NCI-H2227 (cell line): ENCODE measurements around the gene C1QTNF5.

ENCODE experiments used
- DNase-seq: peaks from one replicate; lab custom pipeline; 2025; ENCODE audit not compliant: unreplicated experiment; lab: John Stamatoyannopoulos, UW

The C1QTNF5 gene

DNA sequence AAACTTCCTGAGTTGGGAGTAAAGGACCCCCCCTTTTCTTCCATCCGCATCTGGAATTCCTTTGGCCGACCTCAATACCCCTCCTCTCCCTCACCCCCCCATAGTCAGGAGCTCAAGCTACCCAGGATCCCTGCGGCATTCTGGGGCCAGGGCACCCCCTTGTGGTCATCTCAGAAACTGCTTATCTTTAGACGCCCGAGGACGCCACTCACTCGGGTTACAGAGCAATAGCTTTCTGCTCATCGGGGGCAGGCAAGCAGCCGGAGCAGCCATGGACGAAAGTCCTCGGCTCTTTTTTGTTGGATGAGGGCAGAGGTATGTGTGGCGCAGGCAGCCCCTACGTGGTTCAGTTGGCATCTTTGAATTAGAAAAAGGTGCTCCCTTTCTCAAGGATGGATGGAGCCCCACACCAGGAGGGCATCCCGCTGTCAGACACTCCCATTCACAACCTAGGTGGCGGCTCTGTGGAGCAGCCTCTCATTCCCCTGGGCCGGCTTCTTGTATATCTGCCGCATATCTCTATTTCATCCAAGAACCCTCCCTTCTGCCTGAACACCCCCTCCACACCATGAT, 2.3 kb downstream of the C1QTNF5 start:
- peak; percentile 67 for DNase-seq

DNA sequence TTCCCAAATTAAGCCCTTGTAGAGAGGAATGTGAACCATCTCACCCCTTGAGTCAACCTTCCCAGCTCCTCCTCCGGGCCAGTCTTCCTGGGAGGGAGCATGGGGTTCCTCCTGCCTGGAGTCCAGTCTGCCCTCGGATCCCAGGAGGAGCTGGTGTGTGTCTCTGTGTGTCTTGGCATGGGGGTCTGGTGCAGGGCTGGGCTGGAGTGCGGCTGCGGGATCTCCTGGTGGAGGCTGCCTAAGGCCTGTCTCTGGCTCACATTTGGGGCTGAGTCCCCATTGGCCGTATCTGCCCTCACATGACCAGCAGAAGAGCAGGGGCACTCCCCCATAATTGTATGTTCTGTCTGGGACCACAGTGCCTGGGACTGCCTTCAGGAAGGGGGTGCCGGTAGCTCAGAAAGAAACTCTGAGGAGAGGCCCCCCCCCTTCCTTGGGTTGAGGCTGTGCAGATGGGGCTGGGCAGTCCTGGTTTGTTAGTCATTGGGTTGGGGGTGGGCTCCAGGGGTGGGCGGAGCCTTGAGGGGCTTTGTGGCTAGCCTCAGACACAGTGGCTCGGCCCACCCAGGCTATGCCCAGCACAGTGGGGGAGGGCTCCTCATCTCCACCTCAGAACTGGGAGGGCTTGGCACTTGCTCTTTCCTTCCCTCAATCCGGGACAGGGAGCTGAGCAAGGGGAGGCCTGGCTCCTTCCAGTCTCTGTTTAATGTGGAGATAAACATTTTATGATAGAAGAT, 2.9 kb downstream of the C1QTNF5 start:
- no peak for DNase-seq

DNA sequence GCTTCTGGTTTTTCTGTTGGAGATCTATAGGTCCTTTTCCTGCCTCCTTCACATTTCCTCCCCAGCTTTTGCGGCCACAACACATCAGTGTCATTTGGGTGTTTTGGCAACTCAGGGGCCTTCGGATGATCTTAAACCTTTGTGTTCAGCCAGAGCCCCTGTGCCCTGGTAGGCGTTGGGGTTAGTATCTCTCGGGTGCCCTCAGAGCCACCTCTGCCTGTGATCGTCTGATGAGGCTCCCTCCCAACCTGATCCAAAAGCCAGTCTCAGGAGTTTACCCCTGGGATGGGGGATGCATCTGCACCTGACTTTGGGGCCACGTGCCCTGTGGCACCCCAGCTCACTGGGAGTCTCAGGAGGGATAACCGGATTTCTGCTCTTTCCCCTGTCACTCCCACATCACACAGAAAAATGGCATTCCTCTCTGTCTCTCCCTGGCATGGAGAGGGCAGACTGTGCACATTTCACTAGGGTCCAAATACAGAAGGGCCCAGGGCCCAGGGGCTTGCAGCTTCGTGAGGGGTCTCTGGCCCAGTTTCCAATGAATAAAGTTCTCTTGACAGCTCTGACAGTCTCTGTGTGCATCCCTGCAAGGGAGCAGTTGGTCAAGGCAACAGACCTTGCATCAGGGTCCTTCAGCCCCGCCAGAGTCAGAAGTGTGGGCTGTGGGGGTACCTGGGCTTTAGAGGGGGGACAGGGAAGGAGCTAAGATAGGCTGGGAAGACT, 3.8 kb downstream of the C1QTNF5 start:
- no peak for DNase-seq

DNA sequence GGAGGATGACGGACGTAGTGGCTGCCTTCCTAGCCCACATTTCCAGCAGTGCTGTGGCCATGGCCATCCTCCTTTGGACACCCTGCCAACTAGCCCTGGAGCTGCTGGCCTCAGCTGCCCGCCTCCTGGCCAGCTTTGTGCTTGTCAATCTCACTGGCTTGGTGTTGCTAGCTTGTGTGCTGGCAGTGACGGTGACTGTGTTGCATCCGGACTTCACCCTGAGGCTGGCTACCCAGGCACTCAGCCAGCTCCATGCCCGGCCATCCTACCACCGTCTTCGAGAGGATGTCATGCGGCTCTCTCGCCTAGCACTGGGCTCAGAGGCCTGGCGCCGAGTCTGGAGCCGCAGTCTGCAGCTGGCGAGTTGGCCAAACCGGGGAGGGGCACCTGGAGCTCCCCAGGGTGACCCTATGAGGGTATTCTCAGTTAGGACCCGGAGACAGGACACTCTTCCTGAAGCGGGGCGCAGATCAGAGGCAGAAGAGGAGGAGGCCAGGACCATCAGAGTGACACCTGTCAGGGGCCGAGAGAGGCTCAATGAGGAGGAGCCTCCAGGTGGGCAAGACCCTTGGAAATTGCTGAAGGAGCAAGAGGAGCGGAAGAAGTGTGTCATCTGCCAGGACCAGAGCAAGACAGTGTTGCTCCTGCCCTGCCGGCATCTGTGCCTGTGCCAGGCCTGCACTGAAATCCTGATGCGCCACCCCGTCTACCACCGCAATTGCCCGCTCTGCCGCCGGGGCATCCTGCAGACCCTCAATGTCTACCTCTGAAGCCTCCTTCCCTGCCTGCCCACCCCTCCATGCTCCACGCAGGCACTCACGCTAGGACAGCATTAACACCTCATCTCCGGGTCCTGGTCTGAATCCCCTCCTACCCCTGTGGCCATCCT, 4.8 kb downstream of the C1QTNF5 start:
- DNase-seq, result no peak

DNA sequence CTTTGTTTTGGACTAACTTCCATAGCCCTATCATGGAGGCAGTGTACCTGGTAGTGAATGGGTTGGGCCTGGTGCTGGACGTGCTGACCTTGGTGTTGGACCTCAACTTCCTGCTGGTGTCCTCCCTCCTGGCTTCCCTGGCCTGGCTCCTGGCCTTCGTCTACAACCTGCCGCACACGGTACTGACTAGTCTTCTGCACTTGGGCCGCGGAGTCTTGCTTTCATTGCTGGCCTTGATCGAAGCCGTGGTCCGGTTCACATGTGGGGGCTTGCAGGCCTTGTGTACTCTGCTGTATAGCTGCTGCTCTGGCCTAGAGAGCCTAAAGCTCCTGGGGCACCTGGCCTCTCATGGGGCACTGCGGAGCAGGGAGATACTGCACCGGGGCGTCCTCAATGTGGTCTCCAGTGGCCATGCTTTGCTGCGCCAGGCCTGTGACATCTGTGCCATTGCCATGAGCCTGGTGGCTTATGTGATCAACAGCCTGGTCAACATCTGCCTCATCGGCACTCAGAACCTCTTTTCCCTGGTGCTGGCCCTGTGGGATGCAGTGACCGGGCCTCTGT, 5.5 kb downstream of the C1QTNF5 start:
- no peak for DNase-seq

DNA sequence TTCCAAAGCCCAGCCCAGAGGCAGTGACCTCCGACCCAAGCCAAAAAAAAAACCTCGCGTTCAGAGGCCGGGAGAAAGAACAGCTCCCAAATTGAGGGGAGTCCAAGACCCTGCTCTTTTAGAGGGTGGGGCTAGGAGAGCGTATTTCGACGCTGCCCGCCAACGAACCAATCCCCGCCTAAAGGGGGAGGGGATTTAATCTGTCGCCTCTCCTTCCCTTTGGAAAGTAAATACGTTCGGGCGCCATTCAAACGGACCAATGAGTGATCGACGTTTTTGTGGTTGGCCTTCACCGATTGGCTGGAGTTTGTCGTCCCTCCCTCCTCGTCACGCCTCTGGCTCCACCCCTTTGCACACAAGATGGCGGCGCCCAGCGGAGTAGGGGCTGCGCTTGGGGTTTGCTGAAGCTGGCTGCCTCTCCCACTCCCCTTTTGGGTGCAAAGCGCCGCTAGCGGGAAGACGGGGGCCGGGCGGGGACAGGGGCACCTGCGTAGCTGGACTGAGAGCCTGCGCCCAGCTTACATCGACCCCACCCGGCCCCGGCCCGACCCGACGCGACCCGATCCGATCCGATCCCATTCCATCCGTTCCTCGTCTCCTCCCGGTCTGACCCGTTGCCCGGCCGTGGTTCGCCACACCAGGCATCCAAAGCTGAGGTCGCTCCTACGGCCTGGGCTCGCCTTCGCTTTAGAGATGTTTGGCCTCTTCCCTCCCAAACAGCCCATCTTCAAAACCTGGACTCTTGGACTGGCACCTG, 6.3 kb downstream of the C1QTNF5 start, which contains the start of gene RNF26:
Gene RNF26 (plus strand): TSS at position 354 of the 757 bp plus-strand sequence. CDS start 596 bp downstream, outside the sequence.
- DNase-seq, result peak; percentile 96

DNA sequence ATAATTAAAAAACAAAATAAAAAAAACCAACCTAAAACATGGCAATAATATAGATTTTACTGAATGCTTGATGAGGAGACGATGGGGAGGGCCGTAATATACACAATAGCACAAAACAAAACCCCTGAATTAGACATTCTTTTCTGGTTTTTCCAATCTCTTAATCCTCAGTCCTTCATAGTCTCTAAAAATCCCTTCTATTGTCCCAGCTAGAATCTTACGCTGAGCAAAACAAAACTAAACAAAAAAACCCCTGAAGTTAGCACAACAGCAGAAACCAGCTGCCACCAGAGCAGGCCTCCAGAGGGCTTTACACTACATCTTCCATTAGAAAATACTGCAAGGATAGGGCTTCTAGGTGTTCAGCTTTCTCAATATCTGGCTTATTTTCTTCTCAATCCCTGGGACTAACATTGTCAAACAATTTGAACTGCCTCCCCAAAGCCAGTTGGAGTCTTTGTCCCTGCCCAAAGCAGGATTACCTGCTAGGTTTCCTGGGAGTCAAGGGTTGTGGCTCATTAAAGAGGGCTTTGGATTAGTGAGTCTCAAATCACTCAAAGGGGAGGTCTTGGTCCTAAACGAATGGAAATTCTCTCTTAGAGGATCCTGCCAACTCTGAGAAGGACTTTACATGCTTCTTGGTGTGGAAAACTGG, 8.4 kb downstream of the C1QTNF5 start:
- DNase-seq, result no peak

DNA sequence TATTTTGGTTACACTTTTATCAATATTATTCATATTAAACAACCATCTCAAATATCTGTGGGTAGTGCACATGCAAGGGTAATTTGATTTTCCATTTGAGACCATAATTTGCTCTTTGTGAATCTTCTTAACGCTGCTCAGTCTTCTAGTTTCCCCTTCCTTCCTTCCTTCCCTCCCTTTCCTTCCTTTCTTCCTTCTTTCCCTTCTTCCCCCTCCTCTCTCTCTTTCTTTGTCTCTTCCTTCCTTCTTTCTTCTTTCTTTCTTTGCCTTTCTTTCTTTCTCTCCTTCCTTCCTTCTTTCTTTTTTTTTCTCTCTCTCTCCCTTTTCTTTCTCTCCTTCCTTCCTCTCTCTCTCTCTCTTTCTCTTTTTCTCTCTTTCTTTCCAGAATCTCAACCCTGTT, 10.4 kb downstream of the C1QTNF5 start:
- DNase-seq, result no peak

DNA sequence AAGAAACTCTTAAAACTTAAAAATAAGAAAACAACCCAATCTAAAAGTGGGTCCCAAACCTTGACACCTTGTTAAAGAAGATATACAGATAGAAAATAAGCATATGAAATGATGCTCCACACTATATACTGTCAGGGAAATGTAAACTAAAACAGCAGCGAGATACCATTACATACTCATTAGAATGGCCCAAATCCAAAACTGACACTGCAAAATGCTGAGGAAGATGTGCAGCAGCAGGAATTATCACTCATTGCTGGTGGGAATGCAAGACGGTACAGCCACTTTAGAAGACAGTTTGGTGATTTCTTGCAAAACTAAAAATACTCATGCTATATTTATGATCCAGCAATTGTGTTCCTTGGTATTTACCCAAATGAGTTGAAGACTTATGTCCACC, 11.4 kb downstream of the C1QTNF5 start:
- DNase-seq, result no peak

DNA sequence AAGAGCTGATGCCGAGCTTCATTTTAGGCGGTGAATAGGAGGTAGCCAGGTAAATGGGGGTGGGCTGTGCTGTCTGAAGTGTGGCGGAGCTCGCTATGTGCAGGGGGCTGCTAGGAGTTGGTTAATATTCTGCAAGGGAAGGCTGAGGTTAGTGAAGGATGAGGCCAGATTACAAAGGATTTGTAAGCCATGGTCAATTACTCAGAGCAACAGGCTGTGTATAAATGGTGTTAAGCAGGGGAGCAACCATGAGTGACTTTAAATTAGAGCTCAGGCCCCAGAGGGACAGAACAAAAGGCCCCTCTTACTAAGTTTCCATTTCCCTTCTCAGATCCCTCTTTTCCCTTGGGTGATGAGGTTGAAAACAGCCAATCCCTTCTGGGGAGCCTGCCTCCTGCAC, 16.5 kb downstream of the C1QTNF5 start:
- DNase-seq, result peak; percentile 41

DNA sequence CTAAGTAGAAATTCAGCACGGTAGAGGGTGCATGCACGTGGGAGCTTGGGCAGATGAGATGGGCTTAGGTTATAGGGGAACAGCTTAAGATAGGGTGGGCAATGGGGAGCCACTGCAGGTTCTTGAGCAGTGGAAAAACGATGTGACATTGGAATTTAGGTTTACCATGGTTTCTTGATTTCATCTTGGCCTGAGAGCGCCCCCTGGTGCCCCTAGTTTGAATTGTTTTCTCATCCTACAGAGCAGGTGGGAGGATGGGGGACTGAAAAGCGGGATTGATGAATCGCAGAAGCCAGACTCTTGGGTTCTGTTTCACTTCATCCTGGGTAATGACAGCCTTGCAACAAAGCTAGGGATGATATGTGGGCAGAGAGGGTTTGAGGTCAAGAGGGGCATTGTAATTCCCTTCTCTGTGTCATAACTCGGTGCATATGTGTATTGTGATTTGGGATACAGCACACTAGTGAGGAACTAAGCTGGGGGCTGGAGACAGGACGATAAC, 17.1 kb downstream of the C1QTNF5 start:
- DNase-seq, result peak; percentile 91

DNA sequence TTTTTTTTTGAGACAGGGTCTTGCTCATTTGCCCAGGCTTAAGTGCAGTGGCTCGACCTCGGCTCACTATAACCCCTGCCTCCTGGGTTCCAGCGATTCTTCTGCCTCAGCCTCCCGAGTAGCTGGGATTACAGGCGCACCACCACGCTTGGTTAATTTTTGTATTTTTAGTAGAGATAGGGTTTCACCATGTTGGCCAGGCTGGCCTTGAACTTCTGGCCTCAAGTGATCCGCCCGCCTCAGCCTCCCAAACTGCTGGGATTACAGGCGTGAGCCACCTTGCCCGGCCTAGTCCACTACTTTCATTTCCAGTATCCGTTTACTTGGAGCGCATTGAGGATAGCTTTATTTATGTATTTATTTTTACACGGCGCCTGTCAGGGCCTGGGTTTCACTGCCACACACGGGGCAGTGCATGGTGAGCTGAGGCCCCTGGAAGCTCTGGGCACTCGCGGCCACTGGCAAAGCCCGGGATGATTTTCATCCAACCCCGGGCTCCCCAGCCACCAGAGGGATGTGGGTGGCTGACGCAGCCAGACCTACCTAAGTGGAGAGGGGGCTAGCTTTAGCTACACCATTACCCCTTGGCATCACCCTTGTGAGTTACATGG, 17.7 kb downstream of the C1QTNF5 start:
- DNase-seq, result no peak

DNA sequence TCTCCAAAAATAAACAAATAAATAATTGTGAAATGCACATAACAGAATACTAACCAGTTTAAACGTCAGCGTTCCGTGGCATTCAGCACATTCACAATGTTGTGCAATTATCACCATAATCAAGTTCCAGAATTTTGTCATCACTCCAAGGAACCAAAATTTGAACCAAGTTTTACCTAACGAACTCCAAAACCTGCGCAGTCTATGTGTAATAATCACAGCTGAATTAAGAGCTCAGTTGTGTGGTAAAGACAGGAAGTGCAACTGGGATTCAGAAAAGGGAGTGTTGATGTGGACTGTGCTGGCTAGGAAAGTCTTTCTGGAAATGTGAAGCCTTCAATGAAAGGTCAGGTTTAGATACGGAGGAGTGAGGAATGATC, 18.3 kb downstream of the C1QTNF5 start:
- no peak for DNase-seq

DNA sequence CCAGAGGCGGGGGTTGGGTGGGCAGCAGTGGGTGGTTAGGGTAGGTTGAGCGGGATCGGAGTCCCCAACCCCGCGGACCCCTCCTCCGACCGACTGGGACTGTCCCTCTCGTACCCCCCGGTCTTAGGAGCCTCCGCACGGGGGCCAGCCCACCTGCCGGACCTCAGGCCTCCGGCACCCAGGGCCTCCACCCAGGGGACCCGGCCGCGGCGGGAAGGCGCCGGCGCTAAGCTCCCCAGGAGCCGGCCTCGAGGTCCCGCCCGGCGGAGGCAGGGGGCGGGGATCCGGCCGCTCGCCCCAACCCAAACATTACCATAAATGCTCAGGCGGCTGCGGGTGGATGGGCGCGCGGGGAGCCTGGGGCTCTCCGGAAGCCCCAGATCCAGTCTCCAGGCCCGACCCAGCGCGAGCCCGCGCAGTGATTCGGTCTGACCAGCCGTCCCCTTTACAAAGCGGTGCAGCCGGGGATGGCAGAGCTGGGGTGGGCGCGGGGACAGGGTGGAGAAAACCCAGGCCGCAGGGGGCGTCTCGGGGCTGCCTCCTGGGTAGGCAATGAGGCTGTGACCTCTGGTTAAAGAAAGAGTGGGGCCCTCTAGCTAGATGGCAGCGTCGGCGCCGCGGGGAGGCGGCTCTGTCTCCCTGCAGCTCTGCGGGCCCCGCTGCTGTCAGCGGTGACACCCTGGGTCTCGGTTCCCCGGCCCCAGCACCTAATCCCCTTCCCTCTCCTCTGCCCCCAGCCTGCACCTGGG, 19.7 kb downstream of the C1QTNF5 start:
- no peak for DNase-seq

DNA sequence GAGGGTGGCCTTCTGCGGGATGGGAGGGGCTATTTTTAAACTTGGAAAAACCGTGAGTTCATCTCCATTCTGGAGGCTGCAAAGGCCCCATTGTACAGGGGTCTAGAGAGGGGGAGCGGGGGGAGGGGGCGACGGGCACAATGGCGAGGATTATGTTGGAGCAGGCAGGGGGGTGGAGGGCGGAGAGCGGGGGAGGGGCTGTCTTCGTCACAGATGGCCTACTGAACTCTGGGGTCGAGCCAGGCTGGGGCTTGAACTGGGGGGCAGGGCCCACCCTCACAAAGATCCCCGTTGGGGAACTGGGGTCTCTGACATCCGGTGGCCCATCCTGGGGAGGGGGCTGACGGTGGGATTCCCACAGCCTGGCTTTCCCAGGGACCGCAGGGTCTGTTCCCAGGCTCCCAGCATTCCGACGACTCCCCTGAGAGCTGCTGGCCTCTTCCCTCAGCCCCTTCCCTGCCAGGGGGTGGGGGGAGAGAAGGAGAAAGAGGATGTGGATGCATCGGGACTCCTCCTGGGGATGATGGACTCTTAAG, 20.4 kb downstream of the C1QTNF5 start:
- no peak for DNase-seq

DNA sequence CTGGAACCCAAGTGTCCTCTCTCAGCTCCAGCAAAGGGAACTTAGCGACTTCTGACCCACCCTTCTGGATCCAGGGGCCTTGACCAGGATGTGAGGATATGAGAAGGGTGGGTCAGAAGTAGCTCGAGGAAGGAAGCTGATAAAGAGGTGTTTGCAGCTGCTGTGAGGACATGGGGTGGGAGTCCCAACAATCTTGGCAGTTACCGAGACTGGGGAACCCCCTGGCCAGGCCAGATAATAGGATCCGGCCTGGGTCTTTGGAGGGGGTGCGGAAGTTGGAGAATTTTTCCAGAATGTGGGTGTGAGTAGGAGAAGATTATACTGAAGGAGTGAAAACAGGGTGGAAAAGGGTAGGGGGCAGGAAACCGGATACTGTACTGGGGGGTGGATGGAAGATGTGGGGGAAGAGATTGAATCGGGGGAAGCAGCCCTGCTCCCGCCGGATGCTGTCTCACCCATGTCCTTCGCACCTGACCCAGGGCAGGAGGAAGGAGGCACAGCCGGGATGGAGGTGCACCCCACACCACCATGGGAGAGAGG, 20.9 kb downstream of the C1QTNF5 start:
- no peak for DNase-seq

DNA sequence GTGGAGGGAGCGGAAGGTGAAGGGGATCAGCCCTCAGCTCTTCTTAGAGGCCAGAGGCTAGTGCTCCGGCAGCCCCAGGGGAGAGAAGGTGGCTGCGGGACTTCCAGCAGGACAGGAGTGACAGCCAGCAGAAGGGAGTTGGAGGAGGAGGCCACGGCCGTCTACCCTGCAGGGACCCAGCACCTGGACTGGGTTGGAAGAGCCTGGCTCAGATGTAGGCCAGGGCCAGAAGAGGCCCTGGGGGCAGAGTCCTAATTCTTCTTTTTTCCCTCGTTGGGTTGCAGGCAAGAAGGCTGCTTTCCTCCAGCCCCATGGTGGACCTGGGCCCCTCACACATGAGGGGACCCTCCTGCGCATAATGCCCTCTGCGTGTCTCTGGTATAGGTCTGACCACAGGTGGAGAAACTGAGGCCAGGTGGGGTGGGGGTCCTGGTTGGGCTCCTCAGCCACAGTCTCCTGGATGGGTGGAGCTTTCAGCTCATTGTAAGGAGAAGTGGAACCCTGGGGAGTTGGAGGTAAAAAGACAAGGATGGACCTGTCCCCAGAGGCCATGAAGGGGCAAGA, 21.5 kb downstream of the C1QTNF5 start:
- no peak for DNase-seq
